Heart right ventricle (tissue), 16 donors: ENCODE results near the gene CGNL1. TPM values are rescaled to one million over a fixed set of nuclear protein-coding genes. Genes with fewer than 3 reads are reported as not detected.

ENCODE experiments used
- ATAC-seq, 8 donors: fragments of 200-7000 bp; cut with Tn5 transposase; one replicate each; pipeline ENCODE4 v1.9.1; 2020; ENCODE audit warnings: mild to moderate bottlenecking in 8 of 8, moderate library complexity in 8 of 8, moderate number of reproducible peaks in 1 of 8
- DNase-seq, 2 donors: peaks; one replicate each; pipeline ENCODE4 v3.0.0-alpha.2; 2020
- H3K27ac ChIP-seq, 10 donors: fragments of 200-600 bp; sonication (generic) in 2 of 10; one replicate each; pipeline versions ENCODE4 v1.5.0 to v1.8.0; 2020 to 2022; ENCODE audit warnings: mild to moderate bottlenecking in 3 of 10
- H3K27me3 ChIP-seq, 7 donors: fragments of 200-600 bp; one replicate each; pipeline ENCODE4 v1.8.0; 2021 to 2022; ENCODE audit warnings: mild to moderate bottlenecking in 2 of 7
- H3K36me3 ChIP-seq, 9 donors: fragments of 200-600 bp; sonication (generic) in 1 of 9; one replicate each; pipeline versions ENCODE4 v1.5.0 to v1.8.0; 2020 to 2022; ENCODE audit warnings: mild to moderate bottlenecking in 2 of 9
- H3K4me1 ChIP-seq, 9 donors: fragments of 200-600 bp; sonication (generic) in 1 of 9; one replicate each; pipeline versions ENCODE4 v1.5.0 to v1.8.0; 2020 to 2022; ENCODE audit warnings: mild to moderate bottlenecking in 4 of 9
- H3K4me3 ChIP-seq, 10 donors: fragments of 200-600 bp; sonication (generic) in 2 of 10; one replicate each; pipeline versions ENCODE4 v1.5.0 to v1.8.0; 2020 to 2022; ENCODE audit warnings: mild to moderate bottlenecking in 7 of 10, moderate library complexity in 2 of 10
- H3K9me3 ChIP-seq, 11 donors: fragments of 200-600 bp in 10 of 11; sonication (generic) in 2 of 11; one replicate each; pipeline versions ENCODE4 v1.5.0 to v1.8.0; 2013 to 2022; ENCODE audit warnings: mild to moderate bottlenecking in 2 of 11, control low read depth in 1 of 11, moderate library complexity in 1 of 11
- WGBS, 2 donors: extraction: QIAGEN DNeasy Blood & Tissue Kit; methylation state at CpG; one replicate each; pipeline ENCODE4 v1.1.7; 2013; ENCODE audit warnings: inconsistent platforms in 1 of 2; 5-methylcytosine and 5-hydroxymethylcytosine counted together
- intact Hi-C, 10 donors: fragments of 100-400 bp; cut with DNase I; formaldehyde crosslinking; loops; one replicate each; pipeline versions ENCODE4 v1.11.1 to v1.14.2; 2022
- polyA plus RNA-seq, 2 donors: library from polyadenylated mRNA; stranded (reverse); fragments of 200-250 nt; gene quantifications; one replicate each; pipeline ENCODE4 v1.2.3, GENCODE V29; 2013
- total RNA-seq, 10 donors: library from RNA; stranded (reverse); fragmentation: NEBNext Ultra II Directional in 3 of 10; extraction: Animal tissue kit (Norgen Biotek cat#: 25700) in 3 of 10; gene quantifications; one replicate each; pipeline versions ENCODE4 v1.2.1 to v1.2.4, GENCODE V29; 2021 to 2023
- TF ChIP-seq, protein P1 (sequence below), 9 donors: fragments of 200-600 bp; sonication (generic) in 2 of 9; IDR thresholded peaks; one replicate each; pipeline versions ENCODE4 v1.5.0 to v1.8.0; 2021 to 2022; ENCODE audit warnings: antibody characterized with exemption in 9 of 9, mild to moderate bottlenecking in 5 of 9, moderate library complexity in 1 of 9
- donor health status: Arrhythmogenic right ventricular cardiomyopathy.
- donor health status: ischemic (EF 13 %, LVEDD 7.1; RV severe dilation, severe dysfunction).
- donor health status: healthy with polysubstance abuse.
- donor health status: DM: no; HTN: yes; CAD: no.
- donor health status: DM: no; HTN: no; CAD: no.
- donor health status: ischemic (EF 25% LVEDD 6.9; RV normal size, moderate dysfunction).
- donor health status: ischemic (EF 25% LVEDD 5.7; RV mildly dilated, moderate dysfunction).
- donor health status: healthy.
- donor health status: DM: yes; HTN: yes; CAD: no.
- donor health status: Ischemic cardiomyopathy.
- donor health status: ischemic (EF 35%, LVEDD 5.7; RV mildly dilated, moderate dysfunction).
- donor health status: nonischemic (EF 11% LVEDD 7.7; RV severe dilation, severe dysfunction).
- donor health status: DM: yes; HTN: yes; CAD: no.
- donor health status: PGD.
- donor health status: ischemic (EF 29% LVEDD 5.4; RV normal size, mild dysfunction).
- donor health status: nonischemic (EF 23%, LVEDD 6.1; RV moderate dilation, normal function).

The CGNL1 gene
- total and polyA plus RNA-seq, 12 donors, result 2.7 to 42.9 (median 33.7) TPM

DNA sequence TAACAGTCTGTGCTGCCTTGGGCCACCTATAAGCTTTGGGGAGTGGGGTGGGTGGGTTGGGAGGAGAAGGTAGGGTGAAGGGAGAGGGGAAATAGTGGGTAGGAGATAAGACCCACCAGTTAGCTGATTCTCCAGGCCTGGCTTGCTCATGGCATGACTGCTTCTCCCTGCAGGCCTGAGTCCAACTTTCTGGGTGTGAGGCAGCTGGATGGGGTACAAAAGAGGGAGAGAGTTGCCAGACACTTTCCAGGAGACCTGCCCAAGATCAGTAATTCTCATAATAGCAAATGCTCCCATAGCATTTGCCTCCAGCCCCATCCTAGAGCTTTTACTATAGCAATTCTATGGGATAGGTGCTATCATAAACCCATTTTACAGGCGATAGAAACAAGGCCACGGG, 7.7 kb downstream of the CGNL1 start:
- no peaks in the 10 kb centered on the region for H3K9me3 ChIP-seq
- H3K4me3 ChIP-seq, result no peak overlapping the region
- peaks cover 0 to 21% (median 2%) of the 10 kb centered on the region in 7 donors for H3K27me3 ChIP-seq
- TF ChIP-seq, protein P1, sequence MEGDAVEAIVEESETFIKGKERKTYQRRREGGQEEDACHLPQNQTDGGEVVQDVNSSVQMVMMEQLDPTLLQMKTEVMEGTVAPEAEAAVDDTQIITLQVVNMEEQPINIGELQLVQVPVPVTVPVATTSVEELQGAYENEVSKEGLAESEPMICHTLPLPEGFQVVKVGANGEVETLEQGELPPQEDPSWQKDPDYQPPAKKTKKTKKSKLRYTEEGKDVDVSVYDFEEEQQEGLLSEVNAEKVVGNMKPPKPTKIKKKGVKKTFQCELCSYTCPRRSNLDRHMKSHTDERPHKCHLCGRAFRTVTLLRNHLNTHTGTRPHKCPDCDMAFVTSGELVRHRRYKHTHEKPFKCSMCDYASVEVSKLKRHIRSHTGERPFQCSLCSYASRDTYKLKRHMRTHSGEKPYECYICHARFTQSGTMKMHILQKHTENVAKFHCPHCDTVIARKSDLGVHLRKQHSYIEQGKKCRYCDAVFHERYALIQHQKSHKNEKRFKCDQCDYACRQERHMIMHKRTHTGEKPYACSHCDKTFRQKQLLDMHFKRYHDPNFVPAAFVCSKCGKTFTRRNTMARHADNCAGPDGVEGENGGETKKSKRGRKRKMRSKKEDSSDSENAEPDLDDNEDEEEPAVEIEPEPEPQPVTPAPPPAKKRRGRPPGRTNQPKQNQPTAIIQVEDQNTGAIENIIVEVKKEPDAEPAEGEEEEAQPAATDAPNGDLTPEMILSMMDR (IDR thresholded peaks at IDR 0.05), result no peak
- no peaks in the 10 kb centered on the region for H3K36me3 ChIP-seq
- 74 to 79% methylated on average over 2 of the region's 2 CpGs for WGBS, 2 donors
- peak overlapping the region in 5 of 10 donors; percentile 36 to 62 (median 50) for H3K27ac ChIP-seq
- peaks cover 4 to 70% (median 43%) of the 10 kb centered on the region in 9 donors for H3K4me1 ChIP-seq
- peak; percentile 23 to 82 (median 72) for ATAC-seq
- DNase-seq, result peak; percentile 34 to 59
- intact Hi-C loops, result no loop called here

DNA sequence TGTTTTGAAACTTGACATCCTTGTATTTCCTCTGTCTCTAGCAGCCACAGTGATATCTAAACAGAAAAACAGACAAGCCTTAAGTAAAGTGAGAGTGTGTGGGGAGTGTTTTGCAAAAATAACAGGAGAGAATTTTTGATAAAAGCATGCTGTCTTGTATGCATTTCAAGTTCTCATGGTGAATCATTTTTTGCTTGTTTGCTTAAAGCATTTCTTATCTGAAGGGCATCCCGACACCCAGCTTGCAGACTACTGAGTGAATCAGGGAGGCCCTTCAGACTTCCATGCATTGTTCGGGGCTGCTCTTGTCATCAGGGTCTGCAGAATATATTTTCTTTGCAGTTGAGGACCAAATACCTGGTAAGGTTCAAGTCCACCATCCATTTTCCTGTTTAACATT, 8.5 kb downstream of the CGNL1 start:
- WGBS, 2 donors, result 52 to 69% methylated on average over 2 of the region's 2 CpGs
- intact Hi-C loops, result no loop called here
- peak overlapping the region in 4 of 10 donors; percentile 4 to 62 (median 38) for H3K27ac ChIP-seq
- H3K27me3 ChIP-seq, result peaks cover 0 to 14% (median 0%) of the 10 kb centered on the region in 7 donors
- ATAC-seq, result no peak
- H3K4me3 ChIP-seq, result no peak overlapping the region
- DNase-seq, result no peak
- no peaks in the 10 kb centered on the region for H3K36me3 ChIP-seq
- TF ChIP-seq, protein P1 (IDR thresholded peaks at IDR 0.05), result no peak
- peaks cover 4 to 73% (median 43%) of the 10 kb centered on the region in 9 donors for H3K4me1 ChIP-seq
- H3K9me3 ChIP-seq, result no peaks in the 10 kb centered on the region

DNA sequence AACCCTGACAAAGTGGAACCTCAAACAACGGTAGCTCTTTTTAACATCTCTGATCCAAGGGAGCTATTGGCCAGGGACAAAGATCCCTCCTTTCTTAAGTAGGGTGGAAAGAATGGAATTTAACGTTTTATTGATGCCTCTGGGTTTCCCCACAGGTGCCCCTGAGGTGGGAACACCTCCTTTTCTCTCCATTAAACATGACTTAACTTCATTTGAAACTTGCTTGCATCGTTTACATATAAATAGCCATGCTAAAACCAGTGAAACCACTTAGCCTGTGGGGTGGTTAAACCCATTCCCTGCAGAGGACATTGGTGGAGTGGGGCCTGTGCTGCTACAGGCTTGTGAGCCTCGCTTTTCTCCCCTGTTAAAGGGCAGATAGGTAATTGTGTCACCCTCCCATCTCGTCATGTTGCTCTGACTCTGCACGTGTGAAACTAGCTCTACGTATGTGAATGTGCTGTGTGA, 9.7 kb downstream of the CGNL1 start:
- 67 to 73% methylated on average over 7 of the region's 7 CpGs for WGBS, 2 donors
- Histone ChIP-seq H3K27me3 (peaks cover 0 to 3% (median 0%) of the 10 kb centered on the region in 7 donors), H3K9me3 (no peaks in the 10 kb centered on the region), H3K36me3 (no peaks in the 10 kb centered on the region), H3K27ac (peak overlapping the region in 3 of 10 donors; percentile 4 to 45 (median 41)), H3K4me3 (no peak overlapping the region), H3K4me1 (peaks cover 4 to 79% (median 43%) of the 10 kb centered on the region in 9 donors)
- TF ChIP-seq, protein P1 (IDR thresholded peaks at IDR 0.05), result no peak
- intact Hi-C loops, result no loop called here
- ATAC-seq (no peak), DNase-seq (no peak)

DNA sequence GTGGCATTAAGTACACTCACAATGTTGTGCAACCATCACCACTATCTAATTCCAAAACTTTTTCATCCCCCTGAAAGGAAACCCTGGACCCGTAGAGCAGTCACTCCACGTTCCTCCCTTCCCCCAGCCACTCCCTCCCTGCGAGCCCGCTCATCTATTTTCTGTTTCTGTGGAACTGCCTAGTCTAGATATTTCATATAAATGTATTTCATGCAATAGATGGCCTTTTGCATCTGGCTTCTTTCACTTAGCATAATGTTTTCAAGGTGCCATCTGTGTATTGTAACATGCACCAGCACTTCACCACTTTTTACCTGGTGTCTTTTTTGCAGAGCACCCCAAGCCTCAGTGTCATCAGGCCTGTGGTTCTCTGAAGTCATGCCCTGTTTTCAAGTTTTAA, 10.7 kb downstream of the CGNL1 start:
- no peak for ATAC-seq
- Histone ChIP-seq H3K9me3 (peaks cover 0 to 6% (median 0%) of the 10 kb centered on the region in 11 donors), H3K4me1 (peaks cover 4 to 77% (median 39%) of the 10 kb centered on the region in 9 donors), H3K4me3 (no peak overlapping the region), H3K27me3 (no peaks in the 10 kb centered on the region), H3K36me3 (no peaks in the 10 kb centered on the region), H3K27ac (peak overlapping the region in 1 of 10 donors; percentile 77)
- intact Hi-C loops, result no loop called here
- no peak for DNase-seq
- TF ChIP-seq, protein P1 (IDR thresholded peaks at IDR 0.05), result no peak
- WGBS, 2 donors, result 71 to 73% methylated on average over 4 of the region's 4 CpGs
